Vagina (tissue), 2 donors: ENCODE measurements around the gene TMPRSS11B.

Source experiments
- POLR2A ChIP-seq, 2 donors: fragments of 450-650 bp; IDR thresholded peaks; one replicate each; pipeline ENCODE4 v1.6.1; 2017; ENCODE audit warnings: antibody characterized with exemption in 2 of 2, mild to moderate bottlenecking in 2 of 2, moderate library complexity in 2 of 2
- POLR2AphosphoS5 ChIP-seq, 2 donors: sonication (generic); formaldehyde crosslinking; IDR thresholded peaks; one replicate each; pipeline ENCODE4 v1.9.0; 2017; ENCODE audit warnings: antibody characterized with exemption in 2 of 2, mild to moderate bottlenecking in 2 of 2, low read depth in 1 of 2; ENCODE audit not compliant: insufficient read depth in 1 of 2
- TF ChIP-seq, protein P1 (sequence below), 3 experiments: fragments of 450-650 bp in 2 of 3; fragments of 200-600 bp in 1 of 3; sonication (generic) in 1 of 3; IDR thresholded peaks; one replicate each; pipeline ENCODE4 v1.5.1; 2017 to 2019; ENCODE audit warnings: antibody characterized with exemption in 3 of 3, mild to moderate bottlenecking in 2 of 3, moderate library complexity in 2 of 3

DNA sequence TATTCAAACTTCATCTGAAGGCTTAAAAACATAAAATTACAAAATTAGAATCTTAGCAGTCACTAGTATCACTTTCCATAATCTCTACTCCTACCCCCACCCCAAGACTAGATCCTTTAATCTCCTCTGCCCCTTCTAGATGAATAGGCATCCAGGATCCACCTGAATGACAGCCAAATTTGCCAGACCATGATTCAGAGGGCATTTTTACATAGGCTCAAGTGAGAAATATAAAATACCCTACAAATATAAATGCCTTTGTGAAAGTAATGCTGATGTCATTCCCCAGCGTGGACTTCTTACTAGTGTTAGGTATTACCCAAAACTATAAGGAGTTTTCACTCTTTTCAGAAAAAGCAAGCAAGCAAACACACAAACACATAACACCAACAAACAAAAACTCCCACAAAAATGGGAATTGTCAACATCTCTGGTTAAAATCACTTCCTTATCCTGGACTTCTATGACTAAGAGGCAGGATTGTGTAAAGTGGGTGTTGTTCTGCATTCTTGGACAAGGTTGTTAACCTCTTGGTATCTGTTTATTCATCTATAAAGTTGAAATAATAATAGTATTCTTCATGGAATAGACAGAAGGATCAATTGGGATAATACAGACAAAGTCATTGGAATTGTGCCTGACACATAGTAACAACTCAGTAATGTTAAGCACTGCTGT lies 64.5 kb downstream of the TMPRSS11B start:
- TF ChIP-seq, protein P1, sequence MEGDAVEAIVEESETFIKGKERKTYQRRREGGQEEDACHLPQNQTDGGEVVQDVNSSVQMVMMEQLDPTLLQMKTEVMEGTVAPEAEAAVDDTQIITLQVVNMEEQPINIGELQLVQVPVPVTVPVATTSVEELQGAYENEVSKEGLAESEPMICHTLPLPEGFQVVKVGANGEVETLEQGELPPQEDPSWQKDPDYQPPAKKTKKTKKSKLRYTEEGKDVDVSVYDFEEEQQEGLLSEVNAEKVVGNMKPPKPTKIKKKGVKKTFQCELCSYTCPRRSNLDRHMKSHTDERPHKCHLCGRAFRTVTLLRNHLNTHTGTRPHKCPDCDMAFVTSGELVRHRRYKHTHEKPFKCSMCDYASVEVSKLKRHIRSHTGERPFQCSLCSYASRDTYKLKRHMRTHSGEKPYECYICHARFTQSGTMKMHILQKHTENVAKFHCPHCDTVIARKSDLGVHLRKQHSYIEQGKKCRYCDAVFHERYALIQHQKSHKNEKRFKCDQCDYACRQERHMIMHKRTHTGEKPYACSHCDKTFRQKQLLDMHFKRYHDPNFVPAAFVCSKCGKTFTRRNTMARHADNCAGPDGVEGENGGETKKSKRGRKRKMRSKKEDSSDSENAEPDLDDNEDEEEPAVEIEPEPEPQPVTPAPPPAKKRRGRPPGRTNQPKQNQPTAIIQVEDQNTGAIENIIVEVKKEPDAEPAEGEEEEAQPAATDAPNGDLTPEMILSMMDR (IDR thresholded peaks at IDR 0.05), result no peak
- no peak for TF ChIP-seq POLR2A (IDR thresholded peaks at IDR 0.05)
- TF ChIP-seq POLR2AphosphoS5 (IDR thresholded peaks at IDR 0.05; ENCODE audit: insufficient read depth in 1 of 2, low read depth in 1 of 2), result no peak
